A375 (cell line): Measurements from ENCODE around the gene FBXO44. TPM values are rescaled to one million over a fixed set of nuclear protein-coding genes. Genes with fewer than 3 reads are reported as not detected.

Experiments used
- total RNA-seq: library from RNA; depleted of rRNA; stranded (reverse); fragments of >200 nt; shearing (Covaris generic); gene quantifications from 2 replicates; pipeline ENCODE4 v1.2.3, GENCODE V29; 2014; rRNA removed

Gene FBXO44, protein sequence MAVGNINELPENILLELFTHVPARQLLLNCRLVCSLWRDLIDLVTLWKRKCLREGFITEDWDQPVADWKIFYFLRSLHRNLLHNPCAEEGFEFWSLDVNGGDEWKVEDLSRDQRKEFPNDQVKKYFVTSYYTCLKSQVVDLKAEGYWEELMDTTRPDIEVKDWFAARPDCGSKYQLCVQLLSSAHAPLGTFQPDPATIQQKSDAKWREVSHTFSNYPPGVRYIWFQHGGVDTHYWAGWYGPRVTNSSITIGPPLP
- total RNA-seq = 6.7 and 11.0 TPM in 2 replicates

DNA sequence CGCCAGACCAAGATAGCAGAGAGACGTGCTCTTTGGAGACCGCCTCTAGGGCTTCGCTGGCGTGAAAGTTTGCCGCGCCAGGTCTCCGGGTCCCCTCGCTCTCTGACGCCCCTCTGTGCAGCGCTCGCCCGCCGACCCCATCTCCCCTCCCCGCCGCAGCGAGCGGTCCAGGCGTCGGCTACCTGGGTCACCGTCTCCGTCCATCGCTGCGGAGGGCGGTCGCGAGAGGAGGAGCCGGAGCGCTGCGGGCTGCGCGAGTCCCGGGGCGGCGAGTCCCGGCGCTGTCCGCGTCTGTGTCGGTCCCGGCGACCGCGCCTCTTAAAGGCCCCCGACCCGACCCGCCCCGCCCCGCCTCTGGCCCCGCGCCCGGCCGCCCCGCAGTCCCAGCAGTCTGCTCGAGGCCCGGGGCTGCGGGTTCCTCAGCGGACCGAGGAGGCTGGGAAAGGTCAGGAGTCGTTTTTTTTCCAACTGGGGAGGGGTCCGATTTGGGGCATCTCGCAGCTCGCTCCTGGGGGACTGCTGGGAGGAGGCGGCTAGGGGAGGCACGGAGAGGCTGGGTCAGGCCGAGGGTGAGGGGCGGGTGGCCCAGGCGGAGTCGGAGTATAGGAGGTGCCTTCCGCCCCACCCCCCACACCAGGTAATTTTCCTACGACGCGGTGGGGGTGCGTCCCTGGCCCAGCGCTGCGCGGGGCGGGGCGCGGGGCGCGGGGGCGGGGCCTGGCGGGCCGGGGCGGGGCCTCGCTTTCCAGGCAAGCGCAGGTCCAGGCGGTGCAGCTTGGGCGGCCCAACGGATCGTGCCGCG lies at the start of gene FBXO44, which contains the start of gene FBXO2:
Gene FBXO44, plus strand, starts transcription at position 741 of the 802 bp plus-strand sequence. CDS start 959 bp downstream, outside the sequence.
Gene FBXO2, minus strand, starts transcription at position 293 of the 802 bp plus-strand sequence. Its CDS starts 89 bp downstream, at position 204.

DNA sequence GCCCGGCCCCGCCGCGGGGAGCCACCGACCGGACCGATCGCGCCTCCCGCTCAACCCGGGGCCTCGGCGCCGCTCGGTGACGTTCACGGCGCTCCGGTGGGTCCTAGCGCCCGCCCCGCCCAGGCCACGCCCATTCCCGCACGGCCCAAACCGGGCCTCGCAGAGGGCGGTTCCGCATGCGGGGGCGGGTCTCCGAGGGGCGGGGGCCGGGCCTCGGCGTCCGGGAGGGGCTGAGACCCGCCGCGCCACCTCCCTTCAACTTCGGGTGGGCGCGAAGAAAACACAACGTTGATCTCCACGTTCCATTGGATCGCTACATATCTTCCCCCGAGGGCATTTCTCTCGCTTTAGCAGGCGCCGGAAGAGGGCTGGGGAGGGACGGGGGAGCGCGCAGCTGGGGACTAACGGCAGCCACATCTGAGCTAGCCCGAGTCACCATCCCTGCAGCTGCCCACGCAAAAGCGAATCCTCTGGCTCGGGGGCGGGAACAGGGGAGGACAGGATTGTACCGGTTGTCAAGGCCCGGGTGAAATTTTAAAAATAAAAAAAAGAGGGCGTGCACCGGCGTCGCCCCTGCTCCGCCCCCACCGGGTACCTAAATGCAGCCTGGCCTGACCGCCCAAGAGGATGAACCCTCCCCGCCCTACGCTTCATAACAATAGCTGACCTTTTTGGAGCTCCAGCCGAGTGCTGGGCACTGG lies 26.5 kb downstream of the FBXO44 start, which contains the start of gene MAD2L2:
Gene MAD2L2, minus strand, starts transcription at position 78 of the 701 bp plus-strand sequence. CDS start 547 bp downstream, outside the sequence.

GRCh38 chr1:11691302-11691914 lies 36.7 kb downstream of the FBXO44 start, which contains the start of gene DRAXIN:
Gene DRAXIN (plus strand): TSS chr1:11691710. CDS start chr1:11706259, 14,549 bp downstream.

Other genes with a start within 250 kb of the FBXO44 start
- gene DISP3, start 175.7 kb upstream of the FBXO44 start, total RNA-seq = not detected in 2 replicates
- gene FBXO2, start 448 bp upstream of the FBXO44 start, total RNA-seq = 0.68 and 2.0 TPM in 2 replicates
- gene FBXO6, start 9.3 kb downstream of the FBXO44 start, total RNA-seq = 8.0 and 8.3 TPM in 2 replicates
- 91.0 and 100 TPM in 2 replicates for gene MAD2L2, start 26.3 kb downstream of the FBXO44 start, total RNA-seq
- gene DRAXIN, start 36.8 kb downstream of the FBXO44 start, total RNA-seq = 0.04 TPM in 1 of 2 replicates, not detected in the other
- gene AGTRAP, start 81.3 kb downstream of the FBXO44 start, total RNA-seq = 40.3 and 57.6 TPM in 2 replicates
- 1.3 TPM in 1 of 2 replicates, not detected in the other for gene C1orf167, start 107.3 kb downstream of the FBXO44 start, total RNA-seq
- 14.3 and 14.4 TPM in 2 replicates for gene MTHFR, start 151.1 kb downstream of the FBXO44 start, total RNA-seq
- 8.9 and 9.5 TPM in 2 replicates for gene CLCN6, start 151.3 kb downstream of the FBXO44 start, total RNA-seq
- not detected in 2 replicates for gene NPPA, start 192.9 kb downstream of the FBXO44 start, total RNA-seq
- gene NPPB, start 204.1 kb downstream of the FBXO44 start, total RNA-seq = 0.30 TPM in 1 of 2 replicates, not detected in the other